Mucosa of descending colon (tissue), 3 donors: ENCODE measurements around the gene ATP5IF1. TPM values are rescaled to one million over a fixed set of nuclear protein-coding genes. Genes with fewer than 3 reads are reported as not detected.

Experiments
- ATAC-seq: fragments of 200-7000 bp; cut with Tn5 transposase; one replicate; pipeline ENCODE4 v1.9.1; 2020; ENCODE audit warnings: mild to moderate bottlenecking, moderate library complexity
- DNase-seq, 3 donors: peaks; one replicate each; pipeline ENCODE4 v3.0.0-alpha.2; 2020
- H3K36me3 ChIP-seq: fragments of 200-600 bp; one replicate; pipeline ENCODE4 v1.8.0; 2021; ENCODE audit warnings: low read depth, mild to moderate bottlenecking
- H3K4me1 ChIP-seq: fragments of 200-600 bp; one replicate; pipeline ENCODE4 v1.8.0; 2021; ENCODE audit warnings: low read depth, mild to moderate bottlenecking
- H3K4me3 ChIP-seq: fragments of 200-600 bp; one replicate; pipeline ENCODE4 v1.8.0; 2021; ENCODE audit warnings: mild to moderate bottlenecking
- H3K9me3 ChIP-seq: fragments of 200-600 bp; one replicate; pipeline ENCODE4 v1.8.0; 2021; ENCODE audit warnings: mild to moderate bottlenecking
- CTCF ChIP-seq: fragments of 200-600 bp; IDR thresholded peaks from one replicate; pipeline ENCODE4 v1.8.0; 2022; ENCODE audit warnings: antibody characterized with exemption, mild to moderate bottlenecking
- intact Hi-C, 2 donors: fragments of 100-400 bp; cut with DNase I in 1 of 2; cut with micrococcal nuclease in 1 of 2; formaldehyde crosslinking; loops; one replicate each; pipeline versions ENCODE4 v1.11.0 to v1.11.1; 2022; cut with DNase I, micrococcal nuclease
- total RNA-seq, 3 donors: library from RNA; stranded (reverse); fragmentation: NEBNext Ultra II Directional in 2 of 3; extraction: Animal tissue kit (Norgen Biotek cat#: 25700) in 2 of 3; gene quantifications; one replicate each; pipeline versions ENCODE4 v1.2.1 to v1.2.4, GENCODE V29; 2021 to 2023
- donor health status: DM: no; HTN: no; CAD: no; lungs with moderate emphysema.
- donor health status: DM: no; HTN: no; CAD: no.
- donor health status: DM: no; HTN: yes; CAD: no.

Gene ATP5IF1
- total RNA-seq, 3 donors from 2014 or later, result 130 to 266 (median 235) TPM

GRCh38 chr1:28279721-28280120 lies 43.8 kb downstream of the ATP5IF1 start:
- Histone ChIP-seq H3K36me3 (peaks cover 3% of the 10 kb centered on the region), H3K4me3 (no peak overlapping the region), H3K4me1 (peaks cover 22% of the 10 kb centered on the region), H3K9me3 (no peaks in the 10 kb centered on the region)
- DNase-seq (no peak), ATAC-seq (no peak)
- no peak for TF ChIP-seq CTCF
- intact Hi-C loops, result no loop called here

- no peak overlapping the region for H3K4me3 ChIP-seq
- DNase-seq (no peak), ATAC-seq (peak; percentile 12)
- H3K36me3 ChIP-seq, result no peaks in the 10 kb centered on the region
- H3K4me1 ChIP-seq, result peaks cover 22% of the 10 kb centered on the region
- no peak for TF ChIP-seq CTCF
- intact Hi-C loops, result no loop called here
- H3K9me3 ChIP-seq, result no peaks in the 10 kb centered on the region
These were observed 44.6 kb downstream of the ATP5IF1 start for GRCh38 chr1:28280501-28280900.

GRCh38 chr1:28280977-28281381 lies 45.1 kb downstream of the ATP5IF1 start:
- ATAC-seq (peak; percentile 54), DNase-seq (peak in 1 of 3 donors; percentile 41)
- H3K36me3 ChIP-seq, result no peaks in the 10 kb centered on the region
- no peak overlapping the region for H3K4me3 ChIP-seq
- peaks cover 22% of the 10 kb centered on the region for H3K4me1 ChIP-seq
- intact Hi-C loops, result no loop called here
- TF ChIP-seq CTCF, result no peak
- no peaks in the 10 kb centered on the region for H3K9me3 ChIP-seq

- ATAC-seq (peak; percentile 57), DNase-seq (peak in 2 of 3 donors; percentile 66 to 70)
- Histone ChIP-seq H3K4me1 (peaks cover 22% of the 10 kb centered on the region), H3K9me3 (no peaks in the 10 kb centered on the region), H3K36me3 (no peaks in the 10 kb centered on the region), H3K4me3 (no peak overlapping the region)
- intact Hi-C loops, result no loop called here
- TF ChIP-seq CTCF, result no peak
These were observed 45.9 kb downstream of the ATP5IF1 start for GRCh38 chr1:28281608-28282425.

- intact Hi-C loops, result no loop called here
- H3K4me3 ChIP-seq, result no peak overlapping the region
- peaks cover 22% of the 10 kb centered on the region for H3K4me1 ChIP-seq
- no peaks in the 10 kb centered on the region for H3K36me3 ChIP-seq
- peak in 1 of 3 donors; percentile 44 for DNase-seq
- H3K9me3 ChIP-seq, result no peaks in the 10 kb centered on the region
- ATAC-seq, result peak; percentile 77
- TF ChIP-seq CTCF, result no peak
These were observed 46.8 kb downstream of the ATP5IF1 start for GRCh38 chr1:28282426-28283407.
